ENCODE data around the gene TMEM184A.

The TMEM184A gene

GRCh38 chr7:1541431-1542162 lies 14.4 kb downstream of the TMEM184A start:
- H3K9ac ChIP-seq (ENCODE audit: low read length), result no peak overlapping the region
- H2BK12ac ChIP-seq (ENCODE audit: low read length), result no peak overlapping the region
- H3K18ac ChIP-seq (ENCODE audit: low read length), result no peak overlapping the region
- no peak overlapping the region for H3K4ac ChIP-seq (ENCODE audit: low read depth, low read length)
- no peak overlapping the region for H3K23ac ChIP-seq (ENCODE audit: low read length)
- no peak overlapping the region for H2AFZ ChIP-seq (ENCODE audit: insufficient read depth, low read length, poor library complexity)
- peaks cover 10% of the 10 kb centered on the region for H3K79me2 ChIP-seq (ENCODE audit: control insufficient read depth, insufficient read depth, low read length, poor library complexity)
- H4K91ac ChIP-seq (ENCODE audit: low read depth, low read length), result no peak overlapping the region
- H3K14ac ChIP-seq (ENCODE audit: low read length), result no peak overlapping the region
- H3K4me3 ChIP-seq (ENCODE audit: low read depth, low read length), result no peak overlapping the region
- H4K8ac ChIP-seq (ENCODE audit: low read depth, low read length), result no peak overlapping the region
- no peak overlapping the region for H2AK5ac ChIP-seq (ENCODE audit: low read length)
- peaks cover 21% of the 10 kb centered on the region in 2 experiments for H3K4me1 ChIP-seq (ENCODE audit: control insufficient read depth in 1 of 2, insufficient read depth in 2 of 2, low read length in 2 of 2)
- no CpG with 5 or more reads among the region's 33 CpGs for WGBS (ENCODE audit: extremely low coverage, insufficient coverage, insufficient read length)
- no peak overlapping the region for H2BK5ac ChIP-seq (ENCODE audit: low read depth, low read length, poor library complexity)
- H3K9me3 ChIP-seq (ENCODE audit: insufficient read depth, low read depth, low read length), result no peaks in the 10 kb centered on the region
- H4K12ac ChIP-seq (ENCODE audit: low read depth, low read length), result no peak overlapping the region
- no peak for DNase-seq
- peaks cover 15% of the 10 kb centered on the region for H3K79me1 ChIP-seq (ENCODE audit: low read length)
- no peaks in the 10 kb centered on the region for H3K27me3 ChIP-seq (ENCODE audit: insufficient read depth, low read length)
- H3K36me3 ChIP-seq (ENCODE audit: control insufficient read depth in 1 of 2, insufficient read depth in 2 of 2, low read length in 2 of 2), result peaks cover 45 to 51% of the 10 kb centered on the region in 2 experiments
- no peak overlapping the region for H3K27ac ChIP-seq (ENCODE audit: low read depth, low read length)
- no peak overlapping the region for H2BK120ac ChIP-seq (ENCODE audit: insufficient read depth, low read length, poor library complexity)
- no peak overlapping the region for H3K4me2 ChIP-seq (ENCODE audit: low read length)

- Histone ChIP-seq H3K9me3 (ENCODE audit: insufficient read depth, low read depth, low read length) (no peaks in the 10 kb centered on the region), H3K18ac (ENCODE audit: low read length) (no peak overlapping the region), H4K8ac (ENCODE audit: low read depth, low read length) (no peak overlapping the region), H2AK5ac (ENCODE audit: low read length) (no peak overlapping the region), H3K9ac (ENCODE audit: low read length) (no peak overlapping the region), H3K23ac (ENCODE audit: low read length) (no peak overlapping the region), H2BK12ac (ENCODE audit: low read length) (no peak overlapping the region), H3K79me1 (ENCODE audit: low read length) (peaks cover 20% of the 10 kb centered on the region), H3K4me1 (ENCODE audit: control insufficient read depth in 1 of 2, insufficient read depth in 2 of 2, low read length in 2 of 2) (peaks cover 28 to 29% of the 10 kb centered on the region in 2 experiments), H3K14ac (ENCODE audit: low read length) (no peak overlapping the region), H3K27me3 (ENCODE audit: insufficient read depth, low read length) (no peaks in the 10 kb centered on the region), H3K4ac (ENCODE audit: low read depth, low read length) (no peak overlapping the region), H3K27ac (ENCODE audit: low read depth, low read length) (no peak overlapping the region), H2BK120ac (ENCODE audit: insufficient read depth, low read length, poor library complexity) (no peak overlapping the region), H3K4me2 (ENCODE audit: low read length) (no peak overlapping the region), H4K12ac (ENCODE audit: low read depth, low read length) (no peak overlapping the region), H3K36me3 (ENCODE audit: control insufficient read depth in 1 of 2, insufficient read depth in 2 of 2, low read length in 2 of 2) (peaks cover 43 to 49% of the 10 kb centered on the region in 2 experiments), H4K91ac (ENCODE audit: low read depth, low read length) (no peak overlapping the region), H3K79me2 (ENCODE audit: control insufficient read depth, insufficient read depth, low read length, poor library complexity) (peaks cover 13% of the 10 kb centered on the region), H2BK5ac (ENCODE audit: low read depth, low read length, poor library complexity) (no peak overlapping the region), H2AFZ (ENCODE audit: insufficient read depth, low read length, poor library complexity) (no peak overlapping the region), H3K4me3 (ENCODE audit: low read depth, low read length) (no peak overlapping the region)
- DNase-seq, result no peak
- no CpG with 5 or more reads among the region's 31 CpGs for WGBS (ENCODE audit: extremely low coverage, insufficient coverage, insufficient read length)
These were observed 15.2 kb downstream of the TMEM184A start for GRCh38 chr7:1540776-1541271.

GRCh38 chr7:1539882-1540775 lies 15.9 kb downstream of the TMEM184A start:
- H3K9ac ChIP-seq (ENCODE audit: low read length), result no peak overlapping the region
- peaks cover 16% of the 10 kb centered on the region for H3K79me2 ChIP-seq (ENCODE audit: control insufficient read depth, insufficient read depth, low read length, poor library complexity)
- H3K36me3 ChIP-seq (ENCODE audit: control insufficient read depth in 1 of 2, insufficient read depth in 2 of 2, low read length in 2 of 2), result peaks cover 45 to 47% of the 10 kb centered on the region in 2 experiments
- no peak overlapping the region for H2AK5ac ChIP-seq (ENCODE audit: low read length)
- no CpG with 5 or more reads among the region's 73 CpGs for WGBS (ENCODE audit: extremely low coverage, insufficient coverage, insufficient read length)
- H2BK12ac ChIP-seq (ENCODE audit: low read length), result no peak overlapping the region
- H4K91ac ChIP-seq (ENCODE audit: low read depth, low read length), result no peak overlapping the region
- H3K4me1 ChIP-seq (ENCODE audit: control insufficient read depth in 1 of 2, insufficient read depth in 2 of 2, low read length in 2 of 2), result peaks cover 31 to 33% of the 10 kb centered on the region in 2 experiments
- DNase-seq, result no peak
- H2AFZ ChIP-seq (ENCODE audit: insufficient read depth, low read length, poor library complexity), result no peak overlapping the region
- H2BK120ac ChIP-seq (ENCODE audit: insufficient read depth, low read length, poor library complexity), result no peak overlapping the region
- no peaks in the 10 kb centered on the region for H3K27me3 ChIP-seq (ENCODE audit: insufficient read depth, low read length)
- peaks cover 20% of the 10 kb centered on the region for H3K79me1 ChIP-seq (ENCODE audit: low read length)
- no peak overlapping the region for H3K23ac ChIP-seq (ENCODE audit: low read length)
- H2BK5ac ChIP-seq (ENCODE audit: low read depth, low read length, poor library complexity), result no peak overlapping the region
- no peak overlapping the region for H3K4me2 ChIP-seq (ENCODE audit: low read length)
- no peak overlapping the region for H3K14ac ChIP-seq (ENCODE audit: low read length)
- no peak overlapping the region for H3K18ac ChIP-seq (ENCODE audit: low read length)
- no peak overlapping the region for H3K27ac ChIP-seq (ENCODE audit: low read depth, low read length)
- no peak overlapping the region for H4K12ac ChIP-seq (ENCODE audit: low read depth, low read length)
- no peaks in the 10 kb centered on the region for H3K9me3 ChIP-seq (ENCODE audit: insufficient read depth, low read depth, low read length)
- H3K4ac ChIP-seq (ENCODE audit: low read depth, low read length), result no peak overlapping the region
- no peak overlapping the region for H4K8ac ChIP-seq (ENCODE audit: low read depth, low read length)
- no peak overlapping the region for H3K4me3 ChIP-seq (ENCODE audit: low read depth, low read length)

- H4K8ac ChIP-seq (ENCODE audit: low read depth, low read length), result no peak overlapping the region
- WGBS (ENCODE audit: extremely low coverage, insufficient coverage, insufficient read length), result no CpG with 5 or more reads among the region's 36 CpGs
These were observed 16.7 kb downstream of the TMEM184A start for GRCh38 chr7:1539181-1539881.

More at GRCh38 chr7:1539181-1539881, 16.7 kb downstream of the TMEM184A start:
- Histone ChIP-seq H3K4me3 (ENCODE audit: low read depth, low read length) (no peak overlapping the region), H4K91ac (ENCODE audit: low read depth, low read length) (no peak overlapping the region), H3K23ac (ENCODE audit: low read length) (no peak overlapping the region), H3K79me1 (ENCODE audit: low read length) (peaks cover 22% of the 10 kb centered on the region), H3K9me3 (ENCODE audit: insufficient read depth, low read depth, low read length) (no peaks in the 10 kb centered on the region), H2BK120ac (ENCODE audit: insufficient read depth, low read length, poor library complexity) (no peak overlapping the region), H2AFZ (ENCODE audit: insufficient read depth, low read length, poor library complexity) (no peak overlapping the region), H3K79me2 (ENCODE audit: control insufficient read depth, insufficient read depth, low read length, poor library complexity) (peaks cover 19% of the 10 kb centered on the region), H3K14ac (ENCODE audit: low read length) (no peak overlapping the region), H3K36me3 (ENCODE audit: control insufficient read depth in 1 of 2, insufficient read depth in 2 of 2, low read length in 2 of 2) (peaks cover 45 to 46% of the 10 kb centered on the region in 2 experiments), H3K9ac (ENCODE audit: low read length) (no peak overlapping the region), H3K4ac (ENCODE audit: low read depth, low read length) (no peak overlapping the region), H3K27me3 (ENCODE audit: insufficient read depth, low read length) (no peaks in the 10 kb centered on the region), H4K12ac (ENCODE audit: low read depth, low read length) (no peak overlapping the region), H2BK12ac (ENCODE audit: low read length) (no peak overlapping the region), H2BK5ac (ENCODE audit: low read depth, low read length, poor library complexity) (no peak overlapping the region), H3K18ac (ENCODE audit: low read length) (peak overlapping the region; percentile 10), H3K4me1 (ENCODE audit: control insufficient read depth in 1 of 2, insufficient read depth in 2 of 2, low read length in 2 of 2) (peaks cover 34 to 35% of the 10 kb centered on the region in 2 experiments), H2AK5ac (ENCODE audit: low read length) (no peak overlapping the region), H3K4me2 (ENCODE audit: low read length) (no peak overlapping the region), H3K27ac (ENCODE audit: low read depth, low read length) (no peak overlapping the region)
- DNase-seq, result peak in 1 of 2 donors; percentile 63
